ENCODE results near the gene C10orf95.

The C10orf95 gene

DNA sequence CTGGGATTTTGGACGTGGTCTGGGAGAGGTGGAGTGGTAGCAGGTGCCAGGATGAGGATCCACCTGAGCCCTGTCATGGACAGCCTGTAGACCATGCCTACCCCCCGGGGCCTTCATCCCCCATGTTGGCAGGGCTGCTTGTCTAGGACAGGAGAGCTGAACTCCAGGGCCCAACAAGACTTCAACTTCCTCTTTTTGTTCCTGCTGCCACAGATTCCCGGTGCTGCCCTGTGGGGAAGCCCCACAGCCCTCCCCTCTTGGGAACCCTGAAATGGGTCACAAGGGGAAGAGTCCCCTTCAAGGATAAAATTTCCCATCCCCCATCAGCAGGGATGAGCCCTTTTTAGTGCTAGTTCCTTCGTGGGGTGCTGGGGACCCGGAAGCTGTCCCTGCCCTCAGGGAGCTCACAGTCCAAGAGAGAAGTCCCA, 17.7 kb downstream of the C10orf95 start:
- DNase-seq, result no peak

GRCh38 chr10:102432162-102432950, 19.0 kb downstream of the C10orf95 start, which contains the start of gene CUEDC2:
Gene CUEDC2 (minus strand): TSS chr10:102432574. CDS start chr10:102425188, 7,386 bp downstream.
- DNase-seq, result peak; percentile 89 to 93

- DNase-seq, result no peak
Observed at GRCh38 chr10:102431452-102432124, 19.8 kb downstream of the C10orf95 start.

DNA sequence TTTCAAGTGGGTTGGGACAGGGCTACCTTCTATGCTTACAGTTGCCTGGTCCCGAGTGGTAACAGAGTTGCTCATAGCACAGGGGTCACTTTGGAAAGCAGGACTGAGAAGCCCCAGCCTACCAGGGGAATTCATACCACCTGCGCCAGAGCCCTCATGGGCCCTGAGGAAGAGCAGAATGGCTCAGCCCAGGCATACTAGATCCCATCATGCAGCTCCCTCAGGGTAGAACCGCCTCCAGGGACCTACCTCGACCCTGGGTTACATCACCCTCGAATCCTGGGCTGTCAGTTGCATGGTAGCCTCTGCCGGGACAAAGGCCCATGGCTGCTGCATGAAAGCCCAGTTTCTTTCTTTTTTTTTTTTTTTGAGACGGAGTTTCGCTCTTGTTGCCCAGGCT, 21.9 kb downstream of the C10orf95 start:
- DNase-seq, result no peak

DNA sequence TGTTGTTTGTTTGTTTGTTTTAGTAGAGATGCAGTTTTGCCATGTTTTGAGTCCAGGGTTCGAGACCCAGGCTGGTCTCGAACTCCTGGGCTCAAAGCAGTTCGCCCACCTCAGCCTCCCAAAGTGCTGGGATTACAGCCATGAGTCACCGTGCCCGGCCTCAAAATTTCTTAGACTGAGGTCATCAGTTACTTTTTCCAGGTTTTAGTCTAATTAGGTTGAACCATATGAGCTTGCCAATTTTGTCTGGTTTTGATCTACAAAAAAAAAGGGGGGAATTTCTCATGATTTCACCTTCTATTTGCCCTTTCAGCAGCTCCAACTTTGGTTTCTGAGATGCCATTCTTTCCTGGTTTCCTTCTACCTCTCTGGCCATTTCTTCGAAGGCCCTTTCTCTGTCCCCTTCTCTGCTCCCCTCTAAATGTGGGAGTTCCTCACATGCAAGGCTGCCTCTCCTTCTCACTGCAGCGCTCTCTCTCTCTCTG, 24.5 kb downstream of the C10orf95 start:
- no peak for DNase-seq

DNA sequence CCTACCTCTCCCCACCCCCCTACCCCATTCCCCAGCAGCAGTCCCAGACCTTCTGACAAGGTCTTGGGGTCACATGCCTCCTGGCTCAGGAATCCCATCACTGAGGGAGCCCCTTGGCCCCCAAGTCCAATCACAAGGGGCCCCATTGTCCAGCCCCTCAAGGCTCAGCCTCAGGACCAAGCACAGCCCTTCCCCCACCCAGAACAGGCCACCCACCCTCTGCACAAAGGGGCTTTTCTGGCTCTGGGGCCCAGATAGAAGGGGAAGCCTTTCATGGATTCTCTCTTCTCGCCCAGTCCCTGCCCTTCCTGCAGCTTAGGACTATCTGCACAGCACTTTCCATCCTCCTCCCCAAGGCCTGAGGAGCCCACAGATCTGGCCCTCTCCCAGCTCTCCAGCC, 25.9 kb downstream of the C10orf95 start:
- DNase-seq, result no peak

GRCh38 chr10:102424916-102425315, 26.4 kb downstream of the C10orf95 start:
- DNase-seq, result no peak

DNA sequence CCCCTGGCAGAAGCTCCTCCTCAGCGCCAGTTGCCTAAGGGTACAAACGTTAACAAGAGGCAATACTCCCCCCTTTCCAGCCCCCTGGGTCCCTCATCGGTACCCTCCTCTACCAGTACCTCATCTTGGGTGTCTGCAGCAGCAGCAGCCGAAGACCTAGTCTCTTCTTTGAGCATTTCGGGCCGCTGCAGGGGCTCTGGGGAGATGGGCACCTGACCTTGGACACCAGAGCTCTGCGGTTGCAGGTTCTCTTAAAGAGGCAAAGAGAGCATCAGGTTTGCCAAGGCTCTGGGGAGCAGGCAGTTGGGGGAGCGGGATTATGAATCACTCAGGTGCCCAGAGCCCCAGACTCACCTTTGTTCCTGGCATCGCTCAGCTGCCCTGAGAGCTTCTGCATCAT, 27.2 kb downstream of the C10orf95 start:
- DNase-seq, result no peak

- no peak for DNase-seq
Observed at GRCh38 chr10:102423372-102423968, 27.9 kb downstream of the C10orf95 start.

GRCh38 chr10:102422545-102423129, 28.7 kb downstream of the C10orf95 start:
- peak in 1 of 2 experiments; percentile 13 for DNase-seq

DNA sequence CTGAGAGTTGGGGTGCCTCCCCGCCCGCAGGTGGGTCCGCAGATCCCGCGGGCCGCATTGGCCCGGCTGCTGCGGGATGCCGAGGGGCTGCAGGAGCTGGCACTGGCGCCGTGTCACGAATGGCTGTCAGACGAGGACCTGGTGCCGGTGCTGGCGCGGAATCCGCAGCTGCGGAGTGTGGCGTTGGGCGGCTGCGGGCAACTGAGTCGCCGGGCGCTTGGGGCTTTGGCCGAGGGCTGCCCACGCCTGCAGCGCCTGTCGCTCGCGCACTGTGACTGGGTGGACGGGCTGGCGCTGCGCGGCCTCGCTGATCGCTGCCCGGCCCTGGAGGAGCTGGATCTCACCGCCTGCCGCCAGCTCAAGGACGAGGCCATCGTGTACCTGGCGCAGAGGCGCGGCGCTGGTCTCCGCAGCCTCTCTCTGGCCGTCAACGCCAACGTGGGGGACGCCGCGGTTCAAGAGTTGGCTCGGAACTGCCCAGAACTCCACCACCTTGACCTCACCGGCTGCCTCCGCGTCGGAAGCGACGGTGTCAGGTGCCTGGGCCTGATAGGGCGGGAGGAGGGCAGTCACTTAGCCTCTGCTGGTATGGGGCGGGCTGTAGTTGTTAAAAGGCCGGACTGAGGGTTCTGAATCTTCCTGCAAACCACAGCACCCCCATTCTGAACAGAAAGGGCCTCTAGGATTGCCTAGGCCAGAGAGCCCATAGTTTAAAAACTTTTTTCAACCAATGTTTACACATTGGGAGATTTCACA, 29.4 kb downstream of the C10orf95 start:
- DNase-seq, result no peak

- no peak for DNase-seq
Observed at GRCh38 chr10:102421507-102421756, 29.9 kb downstream of the C10orf95 start.

DNA sequence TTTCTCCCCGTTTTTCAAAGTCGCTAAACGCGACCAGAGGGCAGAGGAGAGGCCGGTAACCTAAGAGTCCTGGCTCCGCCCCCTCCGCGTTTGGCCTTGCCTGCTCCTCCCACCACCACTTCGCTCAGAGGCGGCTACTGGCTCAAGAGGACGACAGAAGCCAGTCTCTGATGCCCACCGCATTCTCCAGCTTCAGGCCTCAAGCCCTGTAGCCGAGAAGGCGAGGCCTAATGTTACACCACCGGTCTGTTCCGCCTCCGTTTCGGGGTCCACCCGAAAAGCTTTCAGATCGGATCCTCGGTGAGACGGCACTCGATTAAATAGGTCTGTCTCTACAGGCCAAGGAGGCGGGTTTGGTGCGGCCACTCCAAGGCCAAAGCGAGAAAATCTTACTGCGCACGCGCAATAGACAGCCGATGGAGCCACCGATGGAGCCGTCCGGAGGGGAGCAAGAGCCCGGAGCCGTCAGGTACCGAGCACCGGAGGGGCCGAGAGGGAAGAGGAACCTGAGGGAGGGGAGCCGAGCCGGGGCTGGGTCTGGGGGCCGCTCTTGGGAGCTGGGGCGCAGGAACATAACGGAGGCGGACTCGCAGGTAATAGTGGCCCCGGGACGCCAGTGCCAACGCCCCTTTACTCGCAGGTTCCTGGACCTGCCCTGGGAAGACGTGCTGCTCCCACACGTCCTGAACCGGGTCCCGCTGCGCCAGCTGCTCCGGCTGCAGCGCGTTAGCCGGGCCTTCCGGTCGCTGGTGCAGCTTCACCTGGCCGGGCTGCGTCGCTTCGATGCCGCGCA, 30.4 kb downstream of the C10orf95 start, which contains the start of gene FBXL15:
Gene FBXL15, plus strand, starts transcription at position 123 of the 793 bp plus-strand sequence. Its CDS starts 294 bp downstream, at position 417.
- DNase-seq, result peak; percentile 75 to 96

GRCh38 chr10:102420181-102420713, 31.1 kb downstream of the C10orf95 start:
- DNase-seq, result no peak

DNA sequence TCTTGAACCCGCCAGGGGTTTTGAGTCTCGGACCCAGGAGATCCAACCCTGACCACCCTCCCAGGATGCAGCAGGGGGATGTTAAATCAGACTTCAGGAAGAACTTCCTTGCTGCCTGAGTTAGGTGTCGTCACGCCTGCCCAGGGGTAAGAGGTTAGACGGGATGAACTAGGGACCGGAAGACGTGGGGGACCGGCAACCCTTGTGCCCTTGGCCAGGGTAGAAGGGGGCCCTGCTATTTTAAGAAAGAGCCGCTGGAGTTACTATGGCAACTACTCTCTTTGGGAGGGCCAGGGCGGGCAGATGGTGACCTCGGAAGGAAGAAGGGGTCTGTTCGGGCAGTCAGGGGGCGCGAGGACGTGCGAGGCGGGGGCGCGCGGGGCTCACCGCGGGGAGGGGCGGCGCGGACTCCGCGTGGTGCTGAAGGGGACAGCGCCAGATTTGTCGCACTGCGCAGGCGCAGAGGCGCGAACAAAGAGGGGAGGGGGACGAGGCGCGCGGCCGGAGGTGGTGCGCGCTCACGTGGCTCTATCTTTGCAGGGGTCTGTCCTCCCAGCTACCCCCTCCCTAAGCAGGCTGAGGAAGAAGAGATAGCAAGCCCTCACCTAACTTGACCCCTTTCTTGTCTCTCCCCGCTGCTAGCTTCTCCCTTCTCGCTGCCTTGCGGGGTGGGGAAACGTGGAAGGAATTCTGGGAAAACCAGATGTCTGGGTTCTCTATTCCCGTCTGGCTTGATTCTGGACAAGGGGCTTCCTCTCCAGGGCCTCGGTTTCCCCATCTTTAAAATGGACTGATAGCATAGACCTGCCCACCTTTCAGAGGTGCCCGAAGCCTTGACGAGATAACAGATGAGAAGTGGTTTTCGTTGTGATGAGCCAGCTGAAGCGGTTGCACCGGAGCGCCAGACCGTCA, 31.8 kb downstream of the C10orf95 start:
- peak; percentile 47 to 87 for DNase-seq

- peak; percentile 45 to 46 for DNase-seq
Observed at GRCh38 chr10:102418622-102419268, 32.6 kb downstream of the C10orf95 start, which contains the start of gene PSD. Gene PSD (minus strand): TSS chr10:102418785. CDS start chr10:102417038, 1,747 bp downstream.

- DNase-seq, result no peak
Observed at GRCh38 chr10:102416695-102417094, 34.6 kb downstream of the C10orf95 start.

DNA sequence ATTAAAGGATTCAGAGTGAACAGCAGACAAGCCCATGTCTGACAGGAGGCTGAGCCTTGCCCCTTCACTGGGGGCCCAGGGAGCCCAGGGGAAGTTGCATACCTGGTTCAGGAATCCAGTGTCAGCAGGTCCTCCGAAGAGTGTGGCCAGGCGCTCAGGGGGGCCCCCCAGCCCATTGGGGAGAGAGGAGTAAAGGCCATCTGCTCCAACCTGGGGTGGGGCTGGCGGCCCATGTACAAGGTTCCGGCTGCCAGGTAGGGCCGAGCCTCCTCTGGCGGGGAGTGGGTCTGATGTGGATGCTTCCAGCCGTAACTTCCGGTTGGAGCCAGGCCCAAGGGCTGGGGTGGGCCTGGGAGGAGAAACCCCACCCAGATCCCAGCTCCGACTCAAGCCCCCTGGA, 35.1 kb downstream of the C10orf95 start:
- no peak for DNase-seq

DNA sequence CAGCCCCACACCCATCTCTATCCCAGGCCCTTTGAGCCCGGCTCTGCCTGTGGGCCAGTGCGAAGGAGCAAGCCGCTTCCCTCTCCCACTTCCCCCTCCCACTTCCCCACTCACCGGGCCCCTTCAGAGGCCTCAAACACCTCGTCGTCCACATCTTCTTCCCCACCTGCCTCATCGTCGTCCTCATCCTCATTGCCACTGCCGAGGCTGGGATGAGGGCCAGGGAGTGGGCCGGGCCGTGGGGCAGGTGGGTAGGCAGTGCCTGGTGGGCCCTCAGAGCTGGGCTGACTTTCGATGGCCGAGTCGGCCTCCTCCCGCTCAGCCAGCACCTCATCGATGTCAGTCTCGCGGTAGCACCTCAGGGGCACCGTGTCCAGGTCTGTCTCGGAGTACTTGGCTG, 36.6 kb downstream of the C10orf95 start:
- DNase-seq, result no peak

Data from NCI-H187 (cell line).